Esophagus muscularis mucosa (tissue), 4 donors: ENCODE measurements around the gene SLC16A14. TPM values are rescaled to one million over a fixed set of nuclear protein-coding genes. Genes with fewer than 3 reads are reported as not detected.

Experiments
- DNase-seq: peaks from one replicate; pipeline ENCODE4 v3.0.0-alpha.2; 2017; ENCODE audit errors: extremely low spot score
- H3K27ac ChIP-seq, 4 donors: fragments of 200-600 bp; sonication (generic); replicated peaks in 1 of 4; 1 replicate in 3 of 4; 2 replicates in 1 of 4; pipeline ENCODE4 v1.5.1; 2016 to 2019; ENCODE audit warnings: mild to moderate bottlenecking in 1 of 4
- H3K27me3 ChIP-seq, 4 donors: fragments of 200-600 bp; sonication (generic); one replicate each; pipeline versions ENCODE4 v1.5.1 to v1.6.0; 2016 to 2019
- H3K36me3 ChIP-seq, 4 donors: fragments of 200-600 bp; sonication (generic); one replicate each; pipeline ENCODE4 v1.5.1; 2016 to 2019
- H3K4me1 ChIP-seq, 4 donors: fragments of 200-600 bp; sonication (generic); one replicate each; pipeline ENCODE4 v1.5.1; 2016 to 2019
- H3K4me3 ChIP-seq, 4 donors: fragments of 200-600 bp; sonication (generic); 1 replicate in 2 of 4; 2 replicates in 2 of 4; pipeline ENCODE4 v1.5.1; 2016 to 2019; ENCODE audit warnings: mild to moderate bottlenecking in 4 of 4, moderate library complexity in 1 of 4
- H3K9me3 ChIP-seq, 4 donors: fragments of 200-600 bp; sonication (generic); 1 replicate in 3 of 4; 2 replicates in 1 of 4; pipeline ENCODE4 v1.5.1; 2016 to 2019
- CTCF ChIP-seq, 3 experiments: fragments of 200-600 bp in 2 of 3; fragments of 450-650 bp in 1 of 3; sonication (generic) in 2 of 3; IDR thresholded peaks; one replicate each; pipeline ENCODE4 v1.5.1; 2017 to 2019; ENCODE audit warnings: antibody characterized with exemption in 3 of 3, mild to moderate bottlenecking in 2 of 3, moderate library complexity in 1 of 3
- EP300 ChIP-seq: sonication (generic); formaldehyde crosslinking; IDR thresholded peaks from one replicate; pipeline ENCODE4 v1.6.1; 2017; ENCODE audit warnings: antibody characterized with exemption
- POLR2A ChIP-seq: fragments of 450-650 bp; IDR thresholded peaks from one replicate; pipeline ENCODE4 v1.6.1; 2017; ENCODE audit warnings: antibody characterized with exemption, moderate library complexity, mild to moderate bottlenecking, low read depth
- POLR2AphosphoS5 ChIP-seq, 2 donors: sonication (generic); formaldehyde crosslinking; IDR thresholded peaks; one replicate each; pipeline ENCODE4 v1.6.1; 2017; ENCODE audit warnings: antibody characterized with exemption in 2 of 2
- WGBS: methylation state at CpG from one replicate; pipeline ENCODE4 v1.1.5; 2018; 5-methylcytosine and 5-hydroxymethylcytosine counted together
- intact Hi-C: fragments of 100-400 bp; cut with DNase I; formaldehyde crosslinking; loops from one replicate; pipeline ENCODE4 v1.15.1; 2023
- total RNA-seq, 4 donors: library from RNA; depleted of rRNA; stranded (reverse); fragments of >200 nt; gene quantifications; one replicate each; pipeline versions ENCODE4 v1.1.0 to v1.2.1, GENCODE V29; 2016

The SLC16A14 gene
- total RNA-seq, 4 donors from 2014 or later = 1.7 to 2.8 (median 2.3) TPM

DNA sequence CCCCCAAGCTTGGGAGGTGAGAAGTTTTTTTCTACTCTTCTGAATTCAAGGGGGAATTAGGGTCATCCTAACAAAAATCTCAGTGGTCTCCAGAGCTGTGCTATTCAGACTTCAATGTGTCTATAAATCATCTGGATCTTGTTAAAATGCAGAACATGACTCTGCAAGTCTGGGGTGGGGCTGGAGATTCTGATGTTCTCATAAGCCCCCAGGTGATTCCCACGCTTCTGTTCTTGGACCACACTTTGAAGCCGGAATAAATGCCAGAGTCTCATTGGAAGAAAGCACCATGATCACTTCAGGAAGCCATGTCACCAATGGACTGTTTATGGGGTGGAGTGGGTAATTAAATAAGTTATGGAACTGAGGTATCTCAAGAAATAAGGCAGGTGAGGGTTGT, 22.2 kb upstream of the SLC16A14 start:
- peak; percentile 31 for DNase-seq
- H3K4me3 ChIP-seq = no peak overlapping the region
- H3K36me3 ChIP-seq = no peaks in the 10 kb centered on the region
- no peak overlapping the region for H3K27ac ChIP-seq
- intact Hi-C loops = no loop called here
- TF ChIP-seq POLR2AphosphoS5 (IDR thresholded peaks at IDR 0.05) (no peak), CTCF (IDR thresholded peaks at IDR 0.05) (no peak), POLR2A (no peak), EP300 (no peak)
- no peaks in the 10 kb centered on the region for H3K4me1 ChIP-seq
- 82% methylated on average over 2 of the region's 2 CpGs for WGBS
- peaks cover 0 to 11% (median 0%) of the 10 kb centered on the region in 4 donors for H3K9me3 ChIP-seq
- H3K27me3 ChIP-seq = no peaks in the 10 kb centered on the region

DNA sequence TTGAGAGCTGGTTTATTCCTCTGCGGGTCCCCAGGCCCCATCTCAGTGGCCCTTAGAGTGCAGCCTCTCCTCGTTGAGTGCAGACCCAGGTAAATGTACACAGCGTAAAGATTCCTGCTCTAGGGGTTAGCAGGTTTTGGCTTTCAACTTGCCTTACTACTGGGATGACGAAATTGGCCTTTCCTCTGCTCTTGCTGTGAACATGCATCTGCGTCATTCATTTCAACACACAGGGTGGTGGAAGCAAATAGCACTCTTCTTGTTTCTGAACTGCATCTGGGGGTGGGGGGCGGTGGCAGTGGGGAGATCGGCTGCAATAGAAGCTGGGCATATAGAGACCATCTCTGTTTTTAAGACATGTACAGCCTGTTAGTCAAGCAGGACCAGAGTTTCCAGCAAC, 16.5 kb upstream of the SLC16A14 start:
- no peak overlapping the region for H3K4me3 ChIP-seq
- H3K9me3 ChIP-seq = no peaks in the 10 kb centered on the region
- DNase-seq = peak; percentile 66
- no peak for TF ChIP-seq CTCF (IDR thresholded peaks at IDR 0.05)
- no peak for TF ChIP-seq POLR2A
- no peak for TF ChIP-seq EP300
- no peak for TF ChIP-seq POLR2AphosphoS5 (IDR thresholded peaks at IDR 0.05)
- WGBS = 85% methylated on average over 7 of the region's 7 CpGs
- no peak overlapping the region for H3K27ac ChIP-seq
- H3K27me3 ChIP-seq = no peaks in the 10 kb centered on the region
- no peaks in the 10 kb centered on the region for H3K4me1 ChIP-seq
- no peaks in the 10 kb centered on the region for H3K36me3 ChIP-seq
- intact Hi-C loops = no loop called here

DNA sequence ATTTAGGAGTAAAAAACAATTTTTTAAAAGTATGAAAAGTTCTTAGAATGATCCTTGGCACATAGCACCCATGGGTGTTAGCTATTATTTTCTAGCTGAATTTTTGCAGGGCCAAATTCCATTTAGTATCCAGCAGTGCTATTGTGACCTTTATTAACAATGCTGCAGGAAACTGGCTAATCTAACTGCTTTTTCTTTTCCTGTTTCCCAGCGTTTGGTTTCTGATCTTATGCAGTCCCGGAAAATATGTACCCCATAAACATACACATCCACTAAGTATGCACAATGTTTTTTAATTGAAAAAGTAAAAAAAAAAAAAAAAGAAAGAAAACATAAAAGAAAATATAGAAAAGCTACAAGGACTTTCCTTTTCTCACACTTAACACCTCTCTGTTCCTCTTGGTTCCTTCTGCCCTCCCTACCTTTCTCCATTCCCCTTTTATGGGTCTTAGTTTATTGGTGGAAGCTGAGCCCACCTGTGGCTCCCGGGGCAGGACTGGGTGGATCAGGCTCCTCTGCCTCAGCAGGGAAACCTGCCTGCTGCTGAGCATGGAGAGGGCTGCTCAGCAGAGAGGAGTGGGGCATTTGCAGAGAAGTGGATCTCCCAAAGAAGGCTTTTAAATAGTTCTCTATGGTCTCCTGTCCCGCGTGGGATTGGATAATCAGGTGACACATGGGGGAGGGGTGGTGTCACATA, 9.3 kb upstream of the SLC16A14 start:
- Histone ChIP-seq H3K4me1 (no peaks in the 10 kb centered on the region), H3K36me3 (no peaks in the 10 kb centered on the region), H3K27me3 (no peaks in the 10 kb centered on the region), H3K9me3 (no peaks in the 10 kb centered on the region), H3K27ac (no peak overlapping the region), H3K4me3 (no peak overlapping the region)
- WGBS = 60% methylated on average over 5 of the region's 5 CpGs
- intact Hi-C loops = no loop called here
- TF ChIP-seq POLR2AphosphoS5 (IDR thresholded peaks at IDR 0.05) (no peak), POLR2A (no peak), EP300 (no peak), CTCF (IDR thresholded peaks at IDR 0.05) (no peak)
- DNase-seq = no peak

DNA sequence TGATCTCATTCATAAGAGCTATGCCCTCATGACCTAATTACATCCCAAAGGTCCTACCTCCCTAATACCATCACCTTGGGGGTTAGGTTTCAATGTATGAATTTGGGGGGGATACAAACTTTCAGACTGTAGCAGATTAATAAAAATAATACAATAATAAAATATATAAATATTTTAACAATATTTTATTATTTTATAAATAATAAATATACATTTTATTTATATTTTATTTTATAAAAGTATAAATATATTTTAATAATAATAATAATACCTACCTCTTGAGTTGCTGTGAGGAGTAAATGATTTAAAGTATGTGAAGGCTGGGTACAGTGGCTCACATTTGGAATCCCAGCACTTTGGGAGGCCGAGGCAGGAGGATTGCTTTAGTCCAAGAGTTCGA, 8.1 kb upstream of the SLC16A14 start:
- Histone ChIP-seq H3K4me1 (no peaks in the 10 kb centered on the region), H3K36me3 (no peaks in the 10 kb centered on the region), H3K9me3 (no peaks in the 10 kb centered on the region), H3K27me3 (no peaks in the 10 kb centered on the region), H3K27ac (no peak overlapping the region), H3K4me3 (no peak overlapping the region)
- WGBS = 90% methylated on average over 2 of the region's 2 CpGs
- TF ChIP-seq POLR2AphosphoS5 (IDR thresholded peaks at IDR 0.05) (no peak), EP300 (no peak), POLR2A (no peak), CTCF (IDR thresholded peaks at IDR 0.05) (no peak)
- intact Hi-C loops = no loop called here
- DNase-seq = no peak
